ENCODE data around the gene TRIM24.

GRCh38 chr7:138510003-138510402 is 49.9 kb downstream of the TRIM24 start:
- no peak for TF ChIP-seq CTCF (IDR thresholded peaks at IDR 0.05; ENCODE audit: poor library complexity)
- TF ChIP-seq EZH2 (IDR thresholded peaks at IDR 0.05; ENCODE audit: borderline replicate concordance): no peak
- TF ChIP-seq EZH2phosphoT487 (IDR thresholded peaks at IDR 0.05; ENCODE audit: low read depth, severe bottlenecking, unreplicated experiment): no peak

Measured in hepatocyte (in vitro differentiated cells).